ENCODE results near the gene VAMP2. TPM values are rescaled to one million over a fixed set of nuclear protein-coding genes. Genes with fewer than 3 reads are reported as not detected.

VAMP2 gene
- total and polyA plus RNA-seq, 9 of the 15 experiments (the other 6 are each of a cell fraction or from before 2014, with no cell fraction given), result 2.3 to 31.8 (median 6.0) TPM

DNA sequence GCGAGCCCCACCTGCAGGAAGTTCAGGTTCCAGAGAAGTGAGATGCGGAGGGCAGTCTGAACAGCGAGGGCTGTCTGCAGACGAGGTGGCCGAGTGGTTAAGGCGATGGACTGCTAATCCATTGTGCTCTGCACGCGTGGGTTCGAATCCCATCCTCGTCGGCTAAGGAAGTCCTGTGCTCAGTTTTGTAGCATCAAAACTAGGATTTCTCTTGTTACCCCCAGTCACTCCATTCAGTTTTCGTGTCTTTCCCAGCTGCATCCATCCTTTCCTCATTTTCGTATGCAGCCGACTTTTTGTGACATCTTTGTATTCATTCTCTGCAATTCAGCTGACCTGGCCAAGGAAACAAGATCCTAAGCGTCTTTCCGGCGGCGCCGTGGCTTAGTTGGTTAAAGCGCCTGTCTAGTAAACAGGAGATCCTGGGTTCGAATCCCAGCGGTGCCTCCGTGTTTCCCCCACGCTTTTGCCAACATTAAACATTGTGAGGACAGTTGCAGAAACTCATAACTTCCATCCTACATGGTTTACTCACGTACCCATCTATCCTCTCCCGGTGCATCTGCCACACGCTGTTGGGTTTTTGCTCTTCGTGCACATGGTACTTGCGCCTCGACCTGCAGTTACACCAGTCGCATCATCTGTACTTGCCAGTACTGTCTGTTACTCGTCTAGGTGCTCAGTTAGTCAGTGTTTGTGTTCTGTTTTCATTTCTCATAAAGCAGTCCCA, 24.2 kb upstream of the VAMP2 start (continued):
- TF ChIP-seq AFF4 (CRISPR knock-in tag; IDR thresholded peaks at IDR 0.05), result no peak; the same call in 1 of the 2 replicates
- TF ChIP-seq ZSCAN32 (CRISPR knock-in tag; IDR thresholded peaks at IDR 0.05), result no peak
- TF ChIP-seq, protein P1, sequence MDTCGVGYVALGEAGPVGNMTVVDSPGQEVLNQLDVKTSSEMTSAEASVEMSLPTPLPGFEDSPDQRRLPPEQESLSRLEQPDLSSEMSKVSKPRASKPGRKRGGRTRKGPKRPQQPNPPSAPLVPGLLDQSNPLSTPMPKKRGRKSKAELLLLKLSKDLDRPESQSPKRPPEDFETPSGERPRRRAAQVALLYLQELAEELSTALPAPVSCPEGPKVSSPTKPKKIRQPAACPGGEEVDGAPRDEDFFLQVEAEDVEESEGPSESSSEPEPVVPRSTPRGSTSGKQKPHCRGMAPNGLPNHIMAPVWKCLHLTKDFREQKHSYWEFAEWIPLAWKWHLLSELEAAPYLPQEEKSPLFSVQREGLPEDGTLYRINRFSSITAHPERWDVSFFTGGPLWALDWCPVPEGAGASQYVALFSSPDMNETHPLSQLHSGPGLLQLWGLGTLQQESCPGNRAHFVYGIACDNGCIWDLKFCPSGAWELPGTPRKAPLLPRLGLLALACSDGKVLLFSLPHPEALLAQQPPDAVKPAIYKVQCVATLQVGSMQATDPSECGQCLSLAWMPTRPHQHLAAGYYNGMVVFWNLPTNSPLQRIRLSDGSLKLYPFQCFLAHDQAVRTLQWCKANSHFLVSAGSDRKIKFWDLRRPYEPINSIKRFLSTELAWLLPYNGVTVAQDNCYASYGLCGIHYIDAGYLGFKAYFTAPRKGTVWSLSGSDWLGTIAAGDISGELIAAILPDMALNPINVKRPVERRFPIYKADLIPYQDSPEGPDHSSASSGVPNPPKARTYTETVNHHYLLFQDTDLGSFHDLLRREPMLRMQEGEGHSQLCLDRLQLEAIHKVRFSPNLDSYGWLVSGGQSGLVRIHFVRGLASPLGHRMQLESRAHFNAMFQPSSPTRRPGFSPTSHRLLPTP (IDR thresholded peaks at IDR 0.05; ENCODE audit: borderline replicate concordance, extremely low read depth, insufficient read length), result peak; percentile 99
- TF ChIP-seq POLR2G (IDR thresholded peaks at IDR 0.05; ENCODE audit: low read depth, low read length), result no peak
- TF ChIP-seq CREB1 (IDR thresholded peaks at IDR 0.05), result no peak; the same call in 1 of the 2 replicates
- peak; percentile 49; the same call in 1 of the 2 replicates for TF ChIP-seq CREB1 (CRISPR knock-in tag; IDR thresholded peaks at IDR 0.05)
- peak; percentile 69 for TF ChIP-seq ZNF407 (IDR thresholded peaks at IDR 0.05; ENCODE audit: low read depth)
- no peak for TF ChIP-seq CAMTA2 (CRISPR knock-in tag; conservative IDR thresholded peaks at IDR 0.05)
- TF ChIP-seq MED1 (CRISPR knock-in tag; IDR thresholded peaks at IDR 0.05; ENCODE audit: borderline replicate concordance), result no peak
- no peak for TF ChIP-seq DMBX1 (CRISPR knock-in tag; IDR thresholded peaks at IDR 0.05; ENCODE audit: borderline replicate concordance)
- no peak for TF ChIP-seq PHB (CRISPR knock-in tag; IDR thresholded peaks at IDR 0.05)
- no peak for TF ChIP-seq ZKSCAN3 (CRISPR knock-in tag; IDR thresholded peaks at IDR 0.05)
- no peak for TF ChIP-seq NR3C1 (CRISPR knock-in tag; IDR thresholded peaks at IDR 0.05)
